ENCODE data around the gene RPL38.

The RPL38 gene

DNA sequence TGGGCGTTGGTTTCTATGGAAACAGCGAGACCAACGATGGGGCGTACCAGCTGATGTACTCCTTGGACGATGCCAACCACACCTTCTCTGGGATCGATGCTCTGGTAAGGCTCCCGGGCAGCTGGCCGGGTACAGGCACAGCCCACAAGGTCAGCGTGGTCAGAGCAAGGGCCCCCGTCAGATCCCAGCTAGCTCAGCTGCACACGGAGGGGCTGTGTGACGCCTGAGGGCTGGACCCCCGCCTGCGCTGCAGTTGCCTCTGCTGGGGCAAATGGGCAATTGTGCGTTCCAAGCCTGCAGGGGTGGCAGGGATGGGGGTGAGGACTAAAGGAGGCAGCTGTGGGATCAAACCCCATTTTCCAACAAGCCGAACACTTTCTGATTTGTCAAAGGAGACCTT is 27.4 kb downstream of the RPL38 start:
- Histone ChIP-seq H3K4me1 (ENCODE audit: low read depth, poor library complexity, severe bottlenecking) (no peaks in the 10 kb centered on the region), H3K9ac (no peak overlapping the region), H3K27ac (no peak overlapping the region), H2AFZ (ENCODE audit: low read depth) (no peak overlapping the region), H3K4me2 (no peak overlapping the region), H3K79me2 (ENCODE audit: insufficient read depth, low read depth) (no peaks in the 10 kb centered on the region), H3K27me3 (ENCODE audit: insufficient read depth, low read depth) (no peaks in the 10 kb centered on the region), H3K36me3 (ENCODE audit: insufficient read depth) (no peaks in the 10 kb centered on the region), H3K4me3 (IDR thresholded peaks at IDR 0.05; ENCODE audit: insufficient read depth, low read depth, low read length) (no peak overlapping the region), H4K20me1 (ENCODE audit: insufficient read depth) (no peaks in the 10 kb centered on the region)
- TF ChIP-seq, protein P1, sequence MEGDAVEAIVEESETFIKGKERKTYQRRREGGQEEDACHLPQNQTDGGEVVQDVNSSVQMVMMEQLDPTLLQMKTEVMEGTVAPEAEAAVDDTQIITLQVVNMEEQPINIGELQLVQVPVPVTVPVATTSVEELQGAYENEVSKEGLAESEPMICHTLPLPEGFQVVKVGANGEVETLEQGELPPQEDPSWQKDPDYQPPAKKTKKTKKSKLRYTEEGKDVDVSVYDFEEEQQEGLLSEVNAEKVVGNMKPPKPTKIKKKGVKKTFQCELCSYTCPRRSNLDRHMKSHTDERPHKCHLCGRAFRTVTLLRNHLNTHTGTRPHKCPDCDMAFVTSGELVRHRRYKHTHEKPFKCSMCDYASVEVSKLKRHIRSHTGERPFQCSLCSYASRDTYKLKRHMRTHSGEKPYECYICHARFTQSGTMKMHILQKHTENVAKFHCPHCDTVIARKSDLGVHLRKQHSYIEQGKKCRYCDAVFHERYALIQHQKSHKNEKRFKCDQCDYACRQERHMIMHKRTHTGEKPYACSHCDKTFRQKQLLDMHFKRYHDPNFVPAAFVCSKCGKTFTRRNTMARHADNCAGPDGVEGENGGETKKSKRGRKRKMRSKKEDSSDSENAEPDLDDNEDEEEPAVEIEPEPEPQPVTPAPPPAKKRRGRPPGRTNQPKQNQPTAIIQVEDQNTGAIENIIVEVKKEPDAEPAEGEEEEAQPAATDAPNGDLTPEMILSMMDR (conservative IDR thresholded peaks at IDR 0.05; ENCODE audit: low read depth, low read length) = no peak

DNA sequence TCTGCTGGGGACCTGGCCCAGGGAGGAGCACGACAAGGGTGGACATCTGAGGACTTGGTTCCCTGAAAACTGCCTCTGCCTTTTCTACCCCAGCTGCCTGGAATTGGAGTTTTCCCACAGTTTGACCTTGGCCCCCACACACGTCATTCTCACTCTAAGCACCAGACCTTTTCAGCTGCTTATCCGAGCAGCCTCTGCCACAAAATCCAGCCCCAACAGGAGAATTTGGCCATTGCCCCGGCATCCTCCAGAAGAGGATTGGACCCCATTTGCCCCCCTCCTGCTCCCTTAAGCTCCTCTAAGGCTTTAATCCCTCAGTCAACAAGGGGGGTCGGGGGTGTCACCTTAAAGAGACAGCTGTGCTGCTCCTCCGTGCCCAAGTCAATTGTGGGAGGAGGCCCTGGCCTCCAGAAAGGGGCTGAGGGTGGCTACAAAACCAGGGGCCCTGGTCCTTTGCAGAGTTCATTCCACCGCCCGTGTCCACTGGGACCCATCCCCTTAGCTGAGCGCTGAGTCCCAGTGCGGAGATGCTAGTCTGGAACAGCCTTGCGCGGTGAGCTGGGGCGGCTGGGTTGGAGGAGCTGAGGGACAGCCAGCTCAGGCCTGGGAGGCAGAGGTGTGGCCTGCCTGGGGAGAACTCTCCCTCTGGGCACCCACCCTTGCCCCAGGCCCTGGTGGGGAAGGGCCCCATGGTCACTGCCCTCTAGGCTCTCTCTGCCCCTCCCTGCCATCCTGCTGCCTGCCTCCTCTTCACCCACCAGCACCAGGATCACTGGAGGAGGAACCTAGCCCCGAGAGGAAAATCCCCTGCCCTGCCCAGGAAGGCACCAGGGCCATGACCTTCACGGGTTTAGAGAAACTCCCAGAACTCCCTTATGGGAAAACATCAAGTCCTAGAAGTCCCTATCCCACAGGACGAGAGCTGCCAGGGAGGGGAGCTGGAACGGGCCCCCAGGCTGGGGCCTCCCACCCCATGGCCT is 28.7 kb downstream of the RPL38 start:
- no peak overlapping the region for H3K4me3 ChIP-seq (IDR thresholded peaks at IDR 0.05; ENCODE audit: insufficient read depth, low read depth, low read length)
- TF ChIP-seq, protein P1 (conservative IDR thresholded peaks at IDR 0.05; ENCODE audit: low read depth, low read length) = no peak
- H2AFZ ChIP-seq (ENCODE audit: low read depth) = no peak overlapping the region
- H3K27ac ChIP-seq = no peak overlapping the region
- no peaks in the 10 kb centered on the region for H3K36me3 ChIP-seq (ENCODE audit: insufficient read depth)
- no peaks in the 10 kb centered on the region for H4K20me1 ChIP-seq (ENCODE audit: insufficient read depth)
- no peak overlapping the region for H3K4me2 ChIP-seq
- H3K9ac ChIP-seq = no peak overlapping the region
- no peaks in the 10 kb centered on the region for H3K27me3 ChIP-seq (ENCODE audit: insufficient read depth, low read depth)
- no peaks in the 10 kb centered on the region for H3K4me1 ChIP-seq (ENCODE audit: low read depth, poor library complexity, severe bottlenecking)
- no peaks in the 10 kb centered on the region for H3K79me2 ChIP-seq (ENCODE audit: insufficient read depth, low read depth)

DNA sequence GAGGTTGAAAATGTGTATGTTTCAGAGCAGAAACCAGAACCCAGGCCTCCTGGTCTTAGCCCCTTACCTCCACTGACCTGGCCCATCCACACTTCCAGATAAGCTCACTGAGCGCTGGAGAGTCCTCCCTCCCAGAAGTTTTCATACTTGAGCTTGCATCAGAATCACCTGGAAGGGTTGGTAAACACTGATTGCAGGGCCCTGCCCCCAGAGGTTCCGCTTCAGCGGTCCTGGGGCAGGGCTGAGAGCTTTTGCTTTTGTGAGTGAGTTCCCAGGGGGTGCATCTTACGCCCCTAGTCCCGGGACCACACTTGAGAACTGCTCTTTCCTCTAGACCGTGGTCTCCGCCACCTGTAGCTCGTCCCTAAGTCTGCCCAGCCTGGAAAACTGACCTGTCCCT is 30.5 kb downstream of the RPL38 start:
- H3K27ac ChIP-seq = no peak overlapping the region
- no peaks in the 10 kb centered on the region for H3K27me3 ChIP-seq (ENCODE audit: insufficient read depth, low read depth)
- H3K4me3 ChIP-seq (IDR thresholded peaks at IDR 0.05; ENCODE audit: insufficient read depth, low read depth, low read length) = no peak overlapping the region
- H3K79me2 ChIP-seq (ENCODE audit: insufficient read depth, low read depth) = no peaks in the 10 kb centered on the region
- TF ChIP-seq, protein P1 (conservative IDR thresholded peaks at IDR 0.05; ENCODE audit: low read depth, low read length) = no peak
- no peak overlapping the region for H3K4me2 ChIP-seq
- no peaks in the 10 kb centered on the region for H4K20me1 ChIP-seq (ENCODE audit: insufficient read depth)
- H2AFZ ChIP-seq (ENCODE audit: low read depth) = no peak overlapping the region
- no peak overlapping the region for H3K9ac ChIP-seq
- H3K36me3 ChIP-seq (ENCODE audit: insufficient read depth) = no peaks in the 10 kb centered on the region
- no peaks in the 10 kb centered on the region for H3K4me1 ChIP-seq (ENCODE audit: low read depth, poor library complexity, severe bottlenecking)

DNA sequence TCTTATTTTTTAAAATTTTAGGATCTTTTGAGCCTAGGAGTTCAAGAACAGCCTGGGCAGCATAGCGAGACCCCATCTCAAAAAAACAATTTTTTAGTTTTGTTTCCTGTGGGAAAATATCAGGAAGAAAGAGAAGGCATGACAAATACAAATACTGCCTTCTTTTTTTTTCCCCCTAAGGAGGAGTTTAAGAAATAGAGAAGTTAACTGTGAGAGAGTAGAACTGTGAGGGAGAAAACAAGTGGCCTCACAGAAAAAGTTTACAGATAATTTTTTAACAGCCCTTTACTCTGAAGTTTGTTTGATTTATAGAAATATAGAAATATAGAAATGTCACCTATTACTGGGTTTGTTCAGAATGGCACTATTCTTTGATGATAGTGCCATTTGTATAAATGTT is 31.0 kb downstream of the RPL38 start:
- Histone ChIP-seq H3K4me3 (IDR thresholded peaks at IDR 0.05; ENCODE audit: insufficient read depth, low read depth, low read length) (no peak overlapping the region), H3K27ac (no peak overlapping the region), H3K36me3 (ENCODE audit: insufficient read depth) (no peaks in the 10 kb centered on the region), H3K9ac (no peak overlapping the region), H3K4me2 (no peak overlapping the region), H3K79me2 (ENCODE audit: insufficient read depth, low read depth) (no peaks in the 10 kb centered on the region), H3K4me1 (ENCODE audit: low read depth, poor library complexity, severe bottlenecking) (no peaks in the 10 kb centered on the region), H4K20me1 (ENCODE audit: insufficient read depth) (no peaks in the 10 kb centered on the region), H2AFZ (ENCODE audit: low read depth) (no peak overlapping the region), H3K27me3 (ENCODE audit: insufficient read depth, low read depth) (no peaks in the 10 kb centered on the region)
- TF ChIP-seq, protein P1 (conservative IDR thresholded peaks at IDR 0.05; ENCODE audit: low read depth, low read length) = no peak
